K562 (cell line): Measurements from ENCODE around the gene BRAF.

Source experiments
- CCAR2 ChIP-seq: fragments of 200-400 bp; formaldehyde crosslinking; IDR thresholded peaks from 2 replicates; pipeline ENCODE4 v1.6.1; 2017; ENCODE audit warnings: mild to moderate bottlenecking, low read depth, low read length
- CTCF ChIP-seq, 3 experiments: IDR thresholded peaks in 2 of 3; conservative IDR thresholded peaks in 1 of 3; 2 replicates each; pipeline ENCODE4 v1.5.1; 2011 to 2012; ENCODE audit warnings: low read length in 3 of 3, mild to moderate bottlenecking in 3 of 3, control low read depth in 2 of 3, improper control_type of control experiment in 1 of 3, inconsistent platforms in 1 of 3, low read depth in 1 of 3, mixed read lengths in 1 of 3, moderate library complexity in 1 of 3; ENCODE audit not compliant: insufficient read depth in 2 of 3
- FOXM1 ChIP-seq, 2 experiments: fragments of 450-650 bp in 1 of 2; sonication (generic) in 1 of 2; formaldehyde crosslinking in 1 of 2; IDR thresholded peaks; 2 replicates each; pipeline versions ENCODE4 v1.6.1 to v1.9.0; 2017 to 2022; ENCODE audit warnings: low read depth in 2 of 2, mild to moderate bottlenecking in 2 of 2, missing genetic modification reagents in 1 of 2, moderate library complexity in 1 of 2
- HDAC8 ChIP-seq: fragments of 450-650 bp; IDR thresholded peaks from 2 replicates; pipeline ENCODE4 v1.6.1; 2016; ENCODE audit warnings: mild to moderate bottlenecking, missing genetic modification characterization, moderate library complexity, missing compliant biosample characterization
- RNF2 ChIP-seq: sonication (generic); IDR thresholded peaks from 2 replicates; pipeline ENCODE4 v1.6.1; 2016
- SMAD3 ChIP-seq: fragments of 450-650 bp; formaldehyde crosslinking; conservative IDR thresholded peaks from 2 replicates; pipeline ENCODE4 v1.4.0; 2020; ENCODE audit warnings: mild to moderate bottlenecking
- STAT5A ChIP-seq: IDR thresholded peaks from 2 replicates; pipeline ENCODE4 v1.6.1; 2012; ENCODE audit warnings: low read length, inconsistent platforms, borderline replicate concordance
- TCF7 ChIP-seq: sonication (generic); IDR thresholded peaks from 2 replicates; pipeline ENCODE4 v1.6.1; 2016; ENCODE audit warnings: antibody characterized with exemption, borderline replicate concordance
- ZBTB33 ChIP-seq: sonication (generic); formaldehyde crosslinking; IDR thresholded peaks from 2 replicates; pipeline ENCODE4 v1.8.1; 2023; ENCODE audit warnings: mild to moderate bottlenecking, missing genetic modification reagents

GRCh38 chr7:140898786-140899536, 25.8 kb downstream of the BRAF start:
- TF ChIP-seq CTCF (IDR thresholded peaks at IDR 0.05 in 2 of 3, conservative IDR thresholded peaks at IDR 0.05 in 1 of 3; ENCODE audit: insufficient read depth in 2 of 3, low read depth in 1 of 3, low read length in 3 of 3) (no peak), FOXM1 (IDR thresholded peaks at IDR 0.05; ENCODE audit: low read depth) (no peak), FOXM1 (CRISPR knock-in tag; IDR thresholded peaks at IDR 0.05; ENCODE audit: low read depth) (no peak), ZBTB33 (CRISPR knock-in tag) (no peak), HDAC8 (no peak), CCAR2 (no peak), STAT5A (no peak), TCF7 (no peak), SMAD3 (CRISPR knock-in tag) (no peak), RNF2 (no peak)
